WI38 (cell line): ENCODE data around the gene IFITM10.
A peak's percentile ranks its signal among the peaks of the same experiment; 100 is the strongest.

ENCODE experiments used
- H3K4me3 ChIP-seq: 2 replicates; pipeline ENCODE4 v1.5.1; 2011; ENCODE audit warnings: low read depth, mild to moderate bottlenecking, control low read depth, low read length
- TF ChIP-seq, protein P1 (sequence below): IDR thresholded peaks from 2 replicates; pipeline ENCODE4 v1.5.1; 2012; ENCODE audit warnings: low read depth, mild to moderate bottlenecking, control low read depth, low read length

The IFITM10 gene

DNA sequence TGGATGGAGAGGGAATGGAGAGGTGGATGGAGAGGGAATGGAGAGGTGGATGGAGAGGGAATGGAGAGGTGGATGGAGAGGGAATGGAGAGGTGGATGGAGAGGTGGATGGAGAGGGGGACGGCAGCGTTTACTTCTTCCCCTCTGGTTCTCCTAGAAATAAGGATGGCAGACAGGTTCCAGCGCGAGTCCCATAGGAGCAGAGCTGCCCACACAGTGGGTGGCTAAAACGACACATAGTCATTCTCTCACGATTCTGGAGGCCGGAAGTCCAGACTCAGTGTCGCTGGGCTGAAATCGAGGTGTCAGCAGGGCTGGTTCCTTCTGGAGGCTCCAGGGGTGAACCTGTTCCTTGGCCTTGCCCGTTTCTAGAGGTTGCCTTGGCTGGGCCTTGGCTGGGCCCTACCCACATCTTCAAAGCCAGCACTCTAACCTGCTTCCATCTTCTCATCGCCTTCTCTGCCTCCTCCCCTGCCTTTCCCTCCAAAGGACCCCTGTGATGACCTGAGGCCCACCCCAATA lies 26.0 kb upstream of the IFITM10 start:
- TF ChIP-seq, protein P1, sequence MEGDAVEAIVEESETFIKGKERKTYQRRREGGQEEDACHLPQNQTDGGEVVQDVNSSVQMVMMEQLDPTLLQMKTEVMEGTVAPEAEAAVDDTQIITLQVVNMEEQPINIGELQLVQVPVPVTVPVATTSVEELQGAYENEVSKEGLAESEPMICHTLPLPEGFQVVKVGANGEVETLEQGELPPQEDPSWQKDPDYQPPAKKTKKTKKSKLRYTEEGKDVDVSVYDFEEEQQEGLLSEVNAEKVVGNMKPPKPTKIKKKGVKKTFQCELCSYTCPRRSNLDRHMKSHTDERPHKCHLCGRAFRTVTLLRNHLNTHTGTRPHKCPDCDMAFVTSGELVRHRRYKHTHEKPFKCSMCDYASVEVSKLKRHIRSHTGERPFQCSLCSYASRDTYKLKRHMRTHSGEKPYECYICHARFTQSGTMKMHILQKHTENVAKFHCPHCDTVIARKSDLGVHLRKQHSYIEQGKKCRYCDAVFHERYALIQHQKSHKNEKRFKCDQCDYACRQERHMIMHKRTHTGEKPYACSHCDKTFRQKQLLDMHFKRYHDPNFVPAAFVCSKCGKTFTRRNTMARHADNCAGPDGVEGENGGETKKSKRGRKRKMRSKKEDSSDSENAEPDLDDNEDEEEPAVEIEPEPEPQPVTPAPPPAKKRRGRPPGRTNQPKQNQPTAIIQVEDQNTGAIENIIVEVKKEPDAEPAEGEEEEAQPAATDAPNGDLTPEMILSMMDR = no peak

DNA sequence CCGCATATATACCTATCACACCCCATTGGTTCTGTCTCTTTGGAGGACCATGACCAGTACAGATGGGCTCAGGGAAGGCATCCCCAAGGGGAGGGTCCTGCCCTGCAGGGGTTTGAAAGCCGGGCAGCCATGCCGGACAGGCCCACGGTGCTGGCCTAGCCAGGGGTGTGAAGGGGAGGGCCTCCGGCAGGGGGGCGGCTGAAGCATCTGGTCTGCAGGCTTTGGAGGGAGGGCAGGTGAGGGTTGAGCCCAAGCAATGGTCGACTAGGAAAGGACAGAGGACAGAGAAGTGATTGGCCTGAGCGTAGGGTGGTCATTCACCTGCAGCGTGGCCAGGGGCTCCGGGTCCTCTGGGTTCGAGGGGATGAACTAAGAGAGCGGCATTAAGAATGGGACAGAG lies 24.5 kb upstream of the IFITM10 start:
- TF ChIP-seq, protein P1 = no peak
- no peak overlapping the region for H3K4me3 ChIP-seq

More for the DNA sequence above, 26.0 kb upstream of the IFITM10 start:
- no peak overlapping the region for H3K4me3 ChIP-seq

DNA sequence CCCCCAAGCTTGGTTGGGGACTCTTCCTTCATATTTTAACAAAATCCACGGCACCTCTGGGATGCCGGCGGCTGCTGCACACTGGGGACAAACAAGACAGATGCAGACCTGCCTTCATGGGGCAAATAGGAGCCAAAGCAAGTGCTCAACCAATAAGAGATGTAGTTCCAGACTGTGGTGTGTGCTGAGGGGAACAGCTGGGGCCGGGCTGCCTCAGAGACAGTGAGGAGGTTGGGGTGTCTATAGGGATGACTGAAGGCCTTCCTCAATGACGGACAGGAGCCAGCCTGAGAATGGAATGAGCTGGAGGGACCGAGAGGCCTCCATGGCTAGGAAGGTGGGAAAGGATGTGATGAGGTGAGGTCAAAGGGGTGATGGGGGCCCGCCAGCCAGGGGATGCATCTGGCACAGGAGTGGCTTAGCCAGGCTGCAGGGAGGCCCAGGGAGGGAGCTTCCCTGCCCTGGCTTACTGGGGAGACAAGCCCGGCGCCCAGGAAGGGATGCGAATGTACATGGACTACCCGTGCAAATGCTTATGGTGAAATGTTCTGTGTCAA lies 23.7 kb upstream of the IFITM10 start:
- TF ChIP-seq, protein P1 = no peak
- no peak overlapping the region for H3K4me3 ChIP-seq

DNA sequence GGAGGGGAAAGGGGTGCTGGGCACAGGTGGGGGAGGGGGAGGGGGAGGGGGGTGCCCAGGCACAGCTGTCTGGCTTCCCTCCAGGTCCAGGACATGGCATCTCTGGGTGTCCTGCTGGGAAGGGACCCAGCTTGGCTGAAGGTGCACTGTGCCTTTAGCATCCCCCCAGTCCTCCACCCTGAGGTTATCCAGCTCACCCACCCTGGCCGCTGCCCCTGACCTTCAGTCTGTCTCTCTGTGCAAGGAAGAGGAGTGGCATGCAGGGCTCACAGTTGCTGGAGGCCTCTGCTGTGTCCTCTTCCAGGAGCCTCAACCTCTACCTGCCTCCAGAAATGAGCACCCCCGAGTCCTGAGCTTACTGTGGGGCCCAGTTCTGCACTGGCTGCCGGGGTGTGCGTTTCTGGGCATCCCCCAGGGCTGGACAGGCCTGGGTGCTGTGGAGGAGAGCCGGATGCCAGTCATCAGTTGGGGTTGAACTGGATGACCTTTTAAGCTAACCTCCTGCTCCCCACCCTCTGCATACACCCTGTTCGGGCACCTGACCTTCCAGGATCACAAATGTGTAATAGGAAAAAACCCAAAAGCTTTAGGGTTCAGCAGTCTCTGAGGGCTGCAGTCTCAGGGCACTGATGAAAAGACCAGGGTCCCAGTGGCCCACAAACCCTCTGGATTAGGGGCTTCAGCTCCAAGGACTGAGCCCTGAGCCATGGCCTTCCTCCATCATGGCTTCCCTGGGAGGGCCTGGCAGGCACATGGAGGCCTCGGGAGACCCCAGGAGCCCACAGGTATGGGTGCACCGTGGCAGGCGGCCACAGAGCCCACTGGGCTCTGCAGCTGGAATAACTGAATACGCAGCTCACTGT lies 23.0 kb upstream of the IFITM10 start:
- H3K4me3 ChIP-seq = no peak overlapping the region
- TF ChIP-seq, protein P1 = no peak

DNA sequence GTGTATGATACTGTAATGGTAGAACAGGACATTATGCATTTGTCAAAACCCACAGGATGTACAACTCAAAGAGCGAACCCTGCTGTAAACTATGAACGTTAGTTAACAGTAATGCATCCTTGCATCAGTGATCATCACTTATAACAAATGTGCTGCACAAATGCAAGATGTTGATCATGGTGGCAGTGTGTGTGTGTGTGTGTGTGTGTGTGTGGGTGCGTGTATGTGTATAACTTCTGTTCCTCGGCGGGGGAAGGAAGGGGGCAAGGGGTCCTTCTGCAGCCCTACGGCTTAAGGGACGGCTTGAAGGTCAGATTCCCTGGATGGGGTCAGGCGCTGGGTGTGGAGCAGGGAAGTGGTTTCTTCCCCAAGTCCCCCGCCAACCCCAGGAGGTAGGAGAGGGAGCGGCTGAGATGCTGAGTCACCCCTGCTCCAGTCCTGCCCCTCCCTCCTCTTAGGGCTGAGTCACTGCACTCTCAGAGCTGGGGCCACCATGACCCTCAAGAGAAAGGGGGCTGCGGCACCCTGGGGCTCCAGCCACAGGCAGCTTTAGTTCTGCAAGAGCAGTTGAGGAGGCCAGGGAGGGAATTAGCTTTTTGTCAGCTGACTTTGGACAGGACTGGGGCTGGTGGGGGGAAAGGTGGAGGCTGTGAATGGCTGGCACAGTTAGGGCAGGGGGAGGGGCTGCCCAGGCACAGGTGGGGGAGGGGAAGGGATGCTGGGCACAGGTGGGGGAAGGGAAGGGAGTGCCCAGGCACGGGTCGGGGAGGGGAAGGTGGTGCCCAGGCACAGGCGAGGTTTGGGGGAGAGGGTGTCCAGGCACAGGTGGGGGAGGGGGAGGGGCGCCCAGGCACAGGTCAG lies 22.1 kb upstream of the IFITM10 start:
- TF ChIP-seq, protein P1 = no peak
- peak overlapping the region; percentile 30; the same call in 1 of the 2 replicates for H3K4me3 ChIP-seq

DNA sequence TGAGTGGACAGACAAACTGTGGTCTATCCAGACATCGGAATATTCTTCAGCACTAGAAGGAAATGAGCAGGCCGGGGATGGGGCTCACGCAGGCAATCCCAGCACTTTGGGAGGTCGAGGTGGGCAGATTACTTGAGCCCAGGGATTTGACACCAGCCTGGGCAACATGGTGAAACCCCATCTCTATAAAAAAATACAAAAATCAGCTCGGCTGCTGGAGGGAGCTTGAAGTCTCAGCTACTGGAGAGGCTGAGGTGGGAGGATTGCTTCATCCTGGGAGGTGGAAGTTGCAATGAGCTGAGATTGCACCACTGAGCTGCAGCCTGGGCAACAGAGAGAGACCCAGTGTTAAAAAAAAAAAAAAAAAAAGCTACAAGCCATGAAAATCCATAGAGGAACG lies 21.3 kb upstream of the IFITM10 start:
- no peak overlapping the region for H3K4me3 ChIP-seq
- TF ChIP-seq, protein P1 = no peak
